CD4-positive, alpha-beta T cell treated with Interleukin-17A for 4 hours (primary cell): Measurements from ENCODE around the gene PFN1.
"Not testable (repeated sequence)": the region's sequence is repeated elsewhere in the genome, so short reads cannot be mapped to it uniquely, and the experiment has no call there.

ENCODE experiments used
- DNase-seq: peaks from one replicate; pipeline ENCODE4 v3.0.0-alpha.2; 2020; ENCODE audit warnings: mixed read lengths

The PFN1 gene

GRCh38 chr17:4945176-4945943 is 3.0 kb downstream of the PFN1 start:
- peak; percentile 87 for DNase-seq

- peak; percentile 34 for DNase-seq
Measured at GRCh38 chr17:4944554-4945175, 3.7 kb downstream of the PFN1 start.

GRCh38 chr17:4944163-4944553 is 4.2 kb downstream of the PFN1 start:
- DNase-seq: peak; percentile 73

GRCh38 chr17:4942760-4943508 is 5.4 kb downstream of the PFN1 start:
- DNase-seq: no peak

GRCh38 chr17:4941319-4941610 is 7.1 kb downstream of the PFN1 start:
- no peak for DNase-seq

- DNase-seq: peak; percentile 65
Measured at GRCh38 chr17:4940555-4941318, 7.6 kb downstream of the PFN1 start.

GRCh38 chr17:4939796-4940554 is 8.4 kb downstream of the PFN1 start, which contains the start of the genes RNF167 and SLC25A11:
Gene RNF167 (plus strand): TSS chr17:4940268. CDS start chr17:4940910, 642 bp downstream.
Gene SLC25A11 (minus strand): TSS chr17:4940046. CDS start chr17:4939910, 136 bp downstream.
- DNase-seq: peak; percentile 95

- DNase-seq: no peak
Measured at GRCh38 chr17:4939546-4939795, 8.9 kb downstream of the PFN1 start.

- DNase-seq: no peak
Measured at GRCh38 chr17:4938688-4939545, 9.4 kb downstream of the PFN1 start.

GRCh38 chr17:4938069-4938491 is 10.2 kb downstream of the PFN1 start:
- no peak for DNase-seq

GRCh38 chr17:4937553-4937952 is 10.8 kb downstream of the PFN1 start:
- DNase-seq: no peak

- no peak for DNase-seq
Measured at GRCh38 chr17:4936436-4936835, 11.9 kb downstream of the PFN1 start.

- no peak for DNase-seq
Measured at GRCh38 chr17:4935650-4936049, 12.7 kb downstream of the PFN1 start.

GRCh38 chr17:4934173-4934979 is 14.0 kb downstream of the PFN1 start:
- DNase-seq: peak; percentile 39

- no peak for DNase-seq
Measured at GRCh38 chr17:4933646-4934045, 14.7 kb downstream of the PFN1 start.

- no peak for DNase-seq
Measured at GRCh38 chr17:4932756-4933155, 15.6 kb downstream of the PFN1 start.

- no peak for DNase-seq
Measured at GRCh38 chr17:4931963-4932362, 16.4 kb downstream of the PFN1 start, which contains the start of gene GP1BA. Gene GP1BA (plus strand): TSS chr17:4932277. CDS start chr17:4932605, 328 bp downstream.

- DNase-seq: no peak
Measured at GRCh38 chr17:4928881-4929280, 19.4 kb downstream of the PFN1 start.

- not testable (repeated sequence) for DNase-seq
Measured at GRCh38 chr17:4926577-4927335, 21.6 kb downstream of the PFN1 start.

- DNase-seq: no peak
Measured at GRCh38 chr17:4921320-4921719, 27.0 kb downstream of the PFN1 start.
